ENCODE measurements around the gene NONO.
"Not testable (repeated sequence)": the region's sequence is repeated elsewhere in the genome, so short reads cannot be mapped to it uniquely, and the experiment has no call there.

Gene NONO

GRCh38 chrX:71302461-71303213 lies 19.2 kb downstream of the NONO start:
- no peak for DNase-seq
- H3K4me3 ChIP-seq (ENCODE audit: low read depth, low read length) = no peak overlapping the region; the same call in 1 of the 2 replicates
- H3K27me3 ChIP-seq (ENCODE audit: insufficient read depth, low read depth, severe bottlenecking) = peaks cover 7% of the 10 kb centered on the region
- peak overlapping the region; percentile 74 for H3K27ac ChIP-seq
- TF ChIP-seq CTCF (IDR thresholded peaks at IDR 0.05; ENCODE audit: low read depth, low read length) = no peak
- peaks cover 24% of the 10 kb centered on the region for H3K36me3 ChIP-seq
- H3K9me3 ChIP-seq (ENCODE audit: severe bottlenecking) = no peaks in the 10 kb centered on the region

- no peak overlapping the region for H3K27ac ChIP-seq
- no peak overlapping the region for H3K4me3 ChIP-seq (ENCODE audit: low read depth, low read length)
- peaks cover 7% of the 10 kb centered on the region for H3K27me3 ChIP-seq (ENCODE audit: insufficient read depth, low read depth, severe bottlenecking)
- no peaks in the 10 kb centered on the region for H3K9me3 ChIP-seq (ENCODE audit: severe bottlenecking)
- TF ChIP-seq CTCF (IDR thresholded peaks at IDR 0.05; ENCODE audit: low read depth, low read length) = no peak
- DNase-seq = no peak
- H3K36me3 ChIP-seq = peaks cover 6% of the 10 kb centered on the region
Measured at GRCh38 chrX:71304561-71304960, 21.1 kb downstream of the NONO start.

GRCh38 chrX:71315917-71316316 lies 32.5 kb downstream of the NONO start:
- H3K4me3 ChIP-seq (ENCODE audit: low read depth, low read length) = no peak overlapping the region
- no peak for DNase-seq
- no peak overlapping the region for H3K27ac ChIP-seq
- no peak for TF ChIP-seq CTCF (IDR thresholded peaks at IDR 0.05; ENCODE audit: low read depth, low read length)
- peaks cover 3% of the 10 kb centered on the region for H3K27me3 ChIP-seq (ENCODE audit: insufficient read depth, low read depth, severe bottlenecking)
- H3K9me3 ChIP-seq (ENCODE audit: severe bottlenecking) = no peaks in the 10 kb centered on the region
- H3K36me3 ChIP-seq = no peaks in the 10 kb centered on the region; the same call in 1 of the 2 replicates

GRCh38 chrX:71316959-71317358 lies 33.5 kb downstream of the NONO start:
- H3K9me3 ChIP-seq (ENCODE audit: severe bottlenecking); H3K27me3 ChIP-seq (ENCODE audit: insufficient read depth, low read depth, severe bottlenecking); H3K27ac ChIP-seq; H3K4me3 ChIP-seq (ENCODE audit: low read depth, low read length); H3K36me3 ChIP-seq; DNase-seq: not testable (repeated sequence)

- Histone ChIP-seq H3K4me3 (ENCODE audit: low read depth, low read length) (no peak overlapping the region), H3K36me3 (no peaks in the 10 kb centered on the region; the same call in none of the 2 replicates), H3K9me3 (ENCODE audit: severe bottlenecking) (no peaks in the 10 kb centered on the region), H3K27ac (no peak overlapping the region), H3K27me3 (ENCODE audit: insufficient read depth, low read depth, severe bottlenecking) (peaks cover 3% of the 10 kb centered on the region)
- no peak for DNase-seq
- no peak for TF ChIP-seq CTCF (IDR thresholded peaks at IDR 0.05; ENCODE audit: low read depth, low read length)
Measured at GRCh38 chrX:71320126-71320525, 36.7 kb downstream of the NONO start.

GRCh38 chrX:71321731-71322130 lies 38.3 kb downstream of the NONO start:
- no peak for TF ChIP-seq CTCF (IDR thresholded peaks at IDR 0.05; ENCODE audit: low read depth, low read length)
- Histone ChIP-seq H3K27me3 (ENCODE audit: insufficient read depth, low read depth, severe bottlenecking) (no peaks in the 10 kb centered on the region), H3K27ac (no peak overlapping the region), H3K9me3 (ENCODE audit: severe bottlenecking) (peaks cover 3% of the 10 kb centered on the region), H3K4me3 (ENCODE audit: low read depth, low read length) (no peak overlapping the region), H3K36me3 (no peaks in the 10 kb centered on the region; the same call in 1 of the 2 replicates)
- DNase-seq = no peak

GRCh38 chrX:71324452-71324851 lies 41.0 kb downstream of the NONO start:
- H3K4me3 ChIP-seq (ENCODE audit: low read depth, low read length); DNase-seq; H3K27ac ChIP-seq; H3K36me3 ChIP-seq; H3K27me3 ChIP-seq (ENCODE audit: insufficient read depth, low read depth, severe bottlenecking); H3K9me3 ChIP-seq (ENCODE audit: severe bottlenecking): not testable (repeated sequence)
